ENCODE measurements around the gene TMA7B. TPM values are rescaled to one million over a fixed set of nuclear protein-coding genes. Genes with fewer than 3 reads are reported as not detected.
A peak's percentile ranks its signal among the peaks of the same experiment; 100 is the strongest.
"Not testable (repeated sequence)": the region's sequence is repeated elsewhere in the genome, so short reads cannot be mapped to it uniquely, and the experiment has no call there.

TMA7B gene
- polyA plus RNA-seq, 5 donors, result 0.22 to 0.45 (median 0.37) TPM

GRCh38 chr22:39983346-39983745 lies 23.1 kb downstream of the TMA7B start:
- DNase-seq, result no peak

GRCh38 chr22:39984006-39984405 lies 23.8 kb downstream of the TMA7B start:
- DNase-seq, result no peak

- no peak for DNase-seq
Measured at GRCh38 chr22:39984746-39985145, 24.5 kb downstream of the TMA7B start.

- DNase-seq, result no peak
Measured at GRCh38 chr22:39985383-39986035, 25.3 kb downstream of the TMA7B start.

- no peak for DNase-seq
Measured at GRCh38 chr22:39988386-39989114, 28.4 kb downstream of the TMA7B start.

- no peak for DNase-seq
Measured at GRCh38 chr22:39989633-39990032, 29.4 kb downstream of the TMA7B start.

GRCh38 chr22:39990686-39991085 lies 30.5 kb downstream of the TMA7B start:
- DNase-seq, result no peak

- DNase-seq, result no peak
Measured at GRCh38 chr22:39991159-39991860, 31.1 kb downstream of the TMA7B start.

- DNase-seq, result no peak
Measured at GRCh38 chr22:39992088-39992826, 32.1 kb downstream of the TMA7B start.

- DNase-seq, result not testable (repeated sequence)
Measured at GRCh38 chr22:39992894-39993293, 32.7 kb downstream of the TMA7B start.

GRCh38 chr22:39994041-39994565 lies 33.9 kb downstream of the TMA7B start:
- DNase-seq, result no peak

- DNase-seq, result peak in 1 of 2 donors; percentile 14
Measured at GRCh38 chr22:39994566-39995392, 34.6 kb downstream of the TMA7B start, which contains the start of gene FAM83F. Gene FAM83F (plus strand): TSS chr22:39994954. CDS start chr22:39995043, 89 bp downstream.

- DNase-seq, result no peak
Measured at GRCh38 chr22:39995393-39996252, 35.4 kb downstream of the TMA7B start.

- no peak for DNase-seq
Measured at GRCh38 chr22:39996732-39997131, 36.5 kb downstream of the TMA7B start.

- no peak for DNase-seq
Measured at GRCh38 chr22:39997421-39997820, 37.2 kb downstream of the TMA7B start.

GRCh38 chr22:39997939-39998726 lies 37.9 kb downstream of the TMA7B start:
- peak in 1 of 2 donors; percentile 27 for DNase-seq

GRCh38 chr22:39999144-39999757 lies 39.1 kb downstream of the TMA7B start:
- no peak for DNase-seq

- no peak for DNase-seq
Measured at GRCh38 chr22:40000171-40000570, 40.0 kb downstream of the TMA7B start.
